SU-DHL-6 (cell line): ENCODE data around the gene DUSP22.
"Not testable (repeated sequence)": the region's sequence is repeated elsewhere in the genome, so short reads cannot be mapped to it uniquely, and the experiment has no call there.

ENCODE experiments used
- H2AFZ ChIP-seq: fragments of 200-600 bp; sonication (generic); 2 replicates; pipeline ENCODE4 v1.6.1; 2014; ENCODE audit warnings: low read depth, mild to moderate bottlenecking, moderate library complexity, mixed read lengths, antibody characterized with exemption, low read length; ENCODE audit not compliant: severe bottlenecking
- H3F3A ChIP-seq: fragments of 200-600 bp; shearing (Covaris generic); 2 replicates; pipeline ENCODE4 v1.6.0; 2016; ENCODE audit warnings: antibody characterized with exemption, mild to moderate bottlenecking; ENCODE audit not compliant: insufficient read depth
- H3K27ac ChIP-seq: fragments of 200-600 bp; sonication (generic); 2 replicates; pipeline ENCODE4 v1.5.1; 2016; ENCODE audit warnings: low read depth, mild to moderate bottlenecking, low read length, moderate library complexity, mixed read lengths
- H3K27me3 ChIP-seq: fragments of 200-600 bp; sonication (generic), shearing (Covaris generic); 2 replicates; pipeline ENCODE4 v1.6.0; 2014; ENCODE audit warnings: mild to moderate bottlenecking, low read length
- H3K36me3 ChIP-seq: fragments of 200-600 bp; sonication (generic); 2 replicates; pipeline ENCODE4 v1.6.1; 2014; ENCODE audit warnings: mild to moderate bottlenecking, low read length, mixed read lengths
- H3K4me2 ChIP-seq: fragments of 300-600, 200-600 bp; shearing (Covaris generic), sonication (generic); 2 replicates; pipeline ENCODE4 v1.6.0; 2014; ENCODE audit warnings: low read length, low read depth, mild to moderate bottlenecking; ENCODE audit not compliant: poor library complexity, severe bottlenecking
- H3K4me3 ChIP-seq: fragments of 200-600 bp; sonication (generic); 2 replicates; pipeline ENCODE4 v1.5.1; 2014; ENCODE audit warnings: antibody characterized with exemption, low read length, mild to moderate bottlenecking, mixed read lengths; ENCODE audit not compliant: insufficient read depth, poor library complexity, severe bottlenecking
- H3K79me2 ChIP-seq: fragments of 200-600 bp; sonication (generic); 2 replicates; pipeline ENCODE4 v1.6.1; 2014; ENCODE audit warnings: mild to moderate bottlenecking, low read length, moderate library complexity; ENCODE audit not compliant: insufficient read depth
- H3K9ac ChIP-seq: fragments of 200-600 bp; sonication (generic); 2 replicates; pipeline ENCODE4 v1.7.0; 2014; ENCODE audit warnings: mild to moderate bottlenecking, low read length
- H3K9me2 ChIP-seq: fragments of 200-600 bp; sonication (generic); replicated peaks from 2 replicates; pipeline ENCODE4 v1.6.1; 2014; ENCODE audit warnings: low read length; ENCODE audit not compliant: insufficient read depth
- H3K9me3 ChIP-seq: fragments of 200-600 bp; sonication (generic); 2 replicates; pipeline ENCODE4 v1.6.1; 2014; ENCODE audit warnings: low read length, mixed read lengths; ENCODE audit not compliant: insufficient read depth
- H4K20me1 ChIP-seq: fragments of 200-600 bp; sonication (generic); 2 replicates; pipeline ENCODE4 v1.6.1; 2014; ENCODE audit warnings: low read depth, mild to moderate bottlenecking, antibody characterized with exemption, low read length, moderate library complexity, mixed read lengths
- EZH2phosphoT487 ChIP-seq: fragments of 200-600 bp; sonication (generic), shearing (Covaris generic); conservative IDR thresholded peaks from 2 replicates; pipeline ENCODE4 v1.6.1; 2018; ENCODE audit warnings: mild to moderate bottlenecking, antibody characterized with exemption, low read length, moderate library complexity, mixed read lengths
- TF ChIP-seq, protein P1 (sequence below): fragments of 200-600 bp; sonication (generic); IDR thresholded peaks from one replicate; pipeline ENCODE4 v1.5.1; 2017; ENCODE audit warnings: antibody characterized with exemption, mild to moderate bottlenecking, low read length, moderate library complexity; ENCODE audit not compliant: insufficient read depth, poor library complexity, severe bottlenecking

DUSP22 gene

GRCh38 chr6:285030-285771, 7.1 kb upstream of the DUSP22 start:
- Histone ChIP-seq H3K79me2 (no peaks in the 10 kb centered on the region), H2AFZ (no peak overlapping the region), H3K4me3 (no peak overlapping the region), H3F3A (no peaks in the 10 kb centered on the region), H3K9me2 (no peaks in the 10 kb centered on the region), H3K4me2 (no peak overlapping the region), H3K36me3 (no peaks in the 10 kb centered on the region), H3K9me3 (no peaks in the 10 kb centered on the region), H3K9ac (no peak overlapping the region), H3K27me3 (no peaks in the 10 kb centered on the region), H4K20me1 (no peaks in the 10 kb centered on the region), H3K27ac (no peak overlapping the region)
- TF ChIP-seq, protein P1, sequence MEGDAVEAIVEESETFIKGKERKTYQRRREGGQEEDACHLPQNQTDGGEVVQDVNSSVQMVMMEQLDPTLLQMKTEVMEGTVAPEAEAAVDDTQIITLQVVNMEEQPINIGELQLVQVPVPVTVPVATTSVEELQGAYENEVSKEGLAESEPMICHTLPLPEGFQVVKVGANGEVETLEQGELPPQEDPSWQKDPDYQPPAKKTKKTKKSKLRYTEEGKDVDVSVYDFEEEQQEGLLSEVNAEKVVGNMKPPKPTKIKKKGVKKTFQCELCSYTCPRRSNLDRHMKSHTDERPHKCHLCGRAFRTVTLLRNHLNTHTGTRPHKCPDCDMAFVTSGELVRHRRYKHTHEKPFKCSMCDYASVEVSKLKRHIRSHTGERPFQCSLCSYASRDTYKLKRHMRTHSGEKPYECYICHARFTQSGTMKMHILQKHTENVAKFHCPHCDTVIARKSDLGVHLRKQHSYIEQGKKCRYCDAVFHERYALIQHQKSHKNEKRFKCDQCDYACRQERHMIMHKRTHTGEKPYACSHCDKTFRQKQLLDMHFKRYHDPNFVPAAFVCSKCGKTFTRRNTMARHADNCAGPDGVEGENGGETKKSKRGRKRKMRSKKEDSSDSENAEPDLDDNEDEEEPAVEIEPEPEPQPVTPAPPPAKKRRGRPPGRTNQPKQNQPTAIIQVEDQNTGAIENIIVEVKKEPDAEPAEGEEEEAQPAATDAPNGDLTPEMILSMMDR: no peak
- TF ChIP-seq EZH2phosphoT487: no peak

DNA sequence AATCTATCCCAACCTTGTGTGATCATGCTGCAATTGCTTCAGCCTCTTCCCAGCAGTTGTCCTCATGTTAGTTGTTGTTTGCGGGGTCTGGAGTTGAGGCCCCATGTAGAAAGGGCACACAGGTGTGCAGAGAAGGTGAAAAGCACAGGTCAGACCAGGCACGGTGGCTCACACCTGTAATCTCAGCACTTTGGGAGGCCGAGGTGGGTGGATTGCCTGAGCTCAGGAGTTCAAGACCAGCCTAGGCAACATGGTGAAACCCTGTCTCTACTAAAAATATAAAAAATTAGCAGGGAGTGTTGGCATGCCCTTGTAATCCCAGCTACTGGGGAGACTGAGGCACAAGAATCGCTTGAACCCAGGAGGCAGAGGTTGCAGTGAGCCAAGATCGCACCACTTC, 6.4 kb upstream of the DUSP22 start:
- H3K27ac ChIP-seq, H2AFZ ChIP-seq, H3K79me2 ChIP-seq, H3K9me3 ChIP-seq, H3K9me2 ChIP-seq, H3K9ac ChIP-seq, H3F3A ChIP-seq, H3K4me2 ChIP-seq, H3K27me3 ChIP-seq, H3K4me3 ChIP-seq, H4K20me1 ChIP-seq, H3K36me3 ChIP-seq: not testable (repeated sequence)

DNA sequence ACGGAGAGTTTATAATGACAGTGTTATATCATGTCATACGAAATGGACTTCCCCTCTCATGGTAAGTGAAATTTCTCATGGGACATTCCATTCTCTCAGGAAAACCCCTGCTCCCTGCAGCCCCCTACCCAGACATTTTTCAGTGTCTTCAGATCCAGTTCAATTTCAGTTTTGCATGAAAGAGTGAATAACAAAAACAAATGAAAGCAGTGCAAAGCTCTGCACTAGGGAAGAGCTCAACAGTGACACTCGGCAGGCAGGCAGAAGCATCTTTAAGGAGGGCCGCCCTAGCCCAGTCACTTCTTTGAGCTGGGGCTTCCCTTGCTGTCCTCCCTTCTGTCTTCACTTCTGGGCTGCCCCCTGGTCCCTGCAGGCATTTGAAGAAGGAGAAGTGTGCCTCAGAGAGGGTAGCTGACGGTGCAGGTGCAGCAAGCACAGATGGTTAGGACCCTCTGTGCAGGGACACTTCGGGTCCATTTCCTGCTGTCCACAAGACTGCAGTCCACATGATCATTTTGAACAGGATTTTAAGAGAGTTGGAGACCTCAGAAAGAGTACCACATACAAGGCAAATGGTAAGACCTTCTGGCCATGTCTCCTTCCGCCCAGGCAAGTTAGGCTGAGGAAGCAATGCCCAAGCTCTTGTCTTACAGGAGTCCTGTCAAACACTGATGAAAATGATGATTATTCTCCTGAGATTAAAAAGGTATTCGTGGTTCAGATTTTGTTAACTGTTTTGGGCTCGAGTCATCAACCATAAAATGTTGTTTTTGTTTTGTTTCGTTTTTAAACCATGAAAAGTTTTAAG, 5.4 kb upstream of the DUSP22 start:
- no peaks in the 10 kb centered on the region for H4K20me1 ChIP-seq
- H3F3A ChIP-seq: peaks cover 15% of the 10 kb centered on the region
- H3K27me3 ChIP-seq: no peaks in the 10 kb centered on the region
- no peaks in the 10 kb centered on the region for H3K9me3 ChIP-seq
- H3K9me2 ChIP-seq: no peaks in the 10 kb centered on the region
- no peaks in the 10 kb centered on the region for H3K36me3 ChIP-seq
- no peak overlapping the region for H3K4me2 ChIP-seq
- no peak overlapping the region for H2AFZ ChIP-seq
- H3K27ac ChIP-seq: no peak overlapping the region
- no peak overlapping the region for H3K4me3 ChIP-seq
- TF ChIP-seq, protein P1: no peak
- TF ChIP-seq EZH2phosphoT487: no peak
- H3K9ac ChIP-seq: no peak overlapping the region
- H3K79me2 ChIP-seq: no peaks in the 10 kb centered on the region

DNA sequence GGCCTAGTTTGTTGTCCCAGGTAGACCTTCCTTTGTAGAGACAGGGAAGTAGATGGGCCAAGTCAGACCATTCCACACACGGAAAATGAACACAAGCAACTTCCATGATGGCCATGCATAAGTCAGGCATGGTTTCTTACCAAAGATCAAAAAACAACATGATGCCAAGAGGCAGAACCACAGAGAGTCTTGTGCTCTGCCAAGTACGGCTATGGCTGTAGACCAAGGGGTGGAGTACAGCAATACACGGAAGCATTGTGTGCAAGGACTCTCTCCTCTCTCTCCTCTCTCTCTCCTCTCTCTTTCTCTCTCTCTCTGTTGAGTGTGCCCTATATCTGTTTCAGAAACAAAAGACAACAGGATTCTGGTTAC, 4.8 kb upstream of the DUSP22 start:
- no peak overlapping the region for H3K4me3 ChIP-seq
- no peak overlapping the region for H2AFZ ChIP-seq
- H3K9me2 ChIP-seq: no peaks in the 10 kb centered on the region
- no peaks in the 10 kb centered on the region for H3K9me3 ChIP-seq
- H3K27ac ChIP-seq: no peak overlapping the region
- peaks cover 15% of the 10 kb centered on the region for H3F3A ChIP-seq
- H4K20me1 ChIP-seq: no peaks in the 10 kb centered on the region
- H3K27me3 ChIP-seq: no peaks in the 10 kb centered on the region
- no peaks in the 10 kb centered on the region for H3K79me2 ChIP-seq
- no peak overlapping the region for H3K4me2 ChIP-seq
- no peaks in the 10 kb centered on the region for H3K36me3 ChIP-seq
- TF ChIP-seq, protein P1: no peak
- TF ChIP-seq EZH2phosphoT487: no peak
- no peak overlapping the region for H3K9ac ChIP-seq
